Islet precursor cell (in vitro differentiated cells): ENCODE measurements around the gene CREB3.

ENCODE experiments used
- DNase-seq: peaks from one replicate; pipeline ENCODE4 v3.0.0-alpha.2; 2018

CREB3 gene

GRCh38 chr9:35728041-35728971, 4.2 kb upstream of the CREB3 start:
- peak; percentile 92 for DNase-seq

DNA sequence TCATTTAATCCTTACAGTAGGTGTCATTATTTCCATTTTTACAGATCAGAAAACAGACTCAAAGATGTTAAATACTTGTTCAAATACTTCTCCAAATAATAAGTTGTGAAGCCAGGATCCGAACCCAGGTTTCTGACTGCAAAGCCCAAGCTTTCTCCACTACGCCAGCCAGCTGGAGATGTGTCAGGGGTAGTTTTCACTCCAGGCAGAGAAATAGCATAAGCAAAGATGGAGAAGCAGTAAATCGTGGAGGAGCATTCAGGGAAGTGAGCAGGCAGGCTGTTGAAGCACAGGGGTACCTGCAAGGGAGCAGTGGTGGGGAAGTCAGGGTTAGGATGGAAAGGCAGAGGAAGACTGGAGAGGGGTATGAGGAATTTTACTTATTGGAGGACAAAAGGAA, 3.4 kb upstream of the CREB3 start:
- no peak for DNase-seq

DNA sequence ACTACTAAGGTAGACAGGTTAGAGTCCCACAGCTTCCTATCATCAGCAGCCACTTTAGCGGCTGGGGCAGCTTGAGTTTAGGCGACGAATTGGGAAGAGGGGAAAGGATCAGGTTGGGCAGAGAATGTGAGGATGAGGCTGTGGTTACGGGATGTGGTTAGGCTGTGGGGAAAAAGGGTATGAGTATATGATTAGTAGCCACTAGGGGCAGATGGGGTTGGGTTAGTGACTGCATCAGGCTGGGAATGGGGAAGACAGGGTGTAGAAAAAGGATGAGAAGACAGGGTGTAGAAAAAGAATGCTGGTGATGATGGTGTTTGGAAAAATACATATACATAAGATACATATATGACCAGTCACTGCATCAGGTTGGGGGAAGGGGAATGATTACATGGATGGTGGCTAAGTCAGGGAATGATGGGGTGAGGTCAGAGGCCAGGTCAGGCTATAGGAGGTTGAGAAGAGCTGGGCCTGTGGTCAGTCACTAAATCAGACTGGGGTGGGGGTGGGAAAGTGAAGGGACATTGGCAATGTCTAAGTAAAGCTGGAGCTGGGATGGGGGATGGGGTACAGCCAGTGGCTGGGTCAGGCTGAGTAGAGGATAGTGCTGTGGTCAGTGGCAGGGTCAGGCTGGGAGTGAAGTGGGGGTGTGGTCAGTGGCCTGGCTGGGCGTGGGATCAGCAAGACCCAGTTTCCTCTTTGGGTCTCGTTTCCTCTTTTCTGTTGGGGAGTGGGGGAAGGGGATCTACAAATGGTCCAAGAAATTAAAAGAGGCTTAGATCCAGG, 2.6 kb upstream of the CREB3 start:
- DNase-seq = peak; percentile 77

- DNase-seq = no peak
Measured at GRCh38 chr9:35730486-35730854, 2.0 kb upstream of the CREB3 start.

DNA sequence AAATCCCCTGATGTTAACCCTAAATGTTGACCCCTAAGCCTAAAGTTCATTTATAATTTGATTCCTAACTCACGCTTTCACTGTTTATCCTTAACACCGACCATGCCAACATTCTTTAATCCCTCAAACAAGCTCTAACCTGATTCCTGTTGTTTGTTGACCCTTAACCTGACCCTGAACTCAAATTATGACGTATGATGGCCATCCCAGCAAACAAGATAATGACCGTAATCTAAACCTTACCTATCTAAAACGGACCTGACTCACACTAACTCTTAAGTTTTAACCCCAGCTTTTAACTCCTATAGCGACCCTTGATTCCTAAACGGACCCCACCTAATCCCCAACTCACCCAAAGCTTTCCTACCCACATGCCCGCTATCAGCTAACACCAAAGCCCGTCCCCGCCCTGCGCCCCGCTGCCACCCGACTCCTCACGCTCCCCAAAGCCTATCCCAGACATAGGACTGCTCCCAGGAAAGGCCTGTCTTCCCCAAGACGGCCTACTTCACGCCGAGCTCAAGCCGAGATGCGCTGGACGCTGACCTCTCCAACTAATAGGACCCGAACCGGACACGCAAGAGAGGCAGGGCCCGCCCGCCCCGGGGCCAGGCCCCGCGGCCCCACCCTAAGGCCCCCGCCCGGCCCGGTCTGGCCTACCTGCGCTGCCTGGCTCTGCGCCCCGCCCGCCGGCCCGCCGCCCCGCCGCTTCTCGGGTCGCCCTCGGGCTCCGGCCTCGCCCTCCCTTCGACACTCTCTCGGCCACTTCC, 866 bp upstream of the CREB3 start:
- DNase-seq = no peak

GRCh38 chr9:35732800-35733541, 505 bp downstream of the CREB3 start:
- peak; percentile 91 for DNase-seq

GRCh38 chr9:35734096-35734495, 1.6 kb downstream of the CREB3 start:
- DNase-seq = no peak

DNA sequence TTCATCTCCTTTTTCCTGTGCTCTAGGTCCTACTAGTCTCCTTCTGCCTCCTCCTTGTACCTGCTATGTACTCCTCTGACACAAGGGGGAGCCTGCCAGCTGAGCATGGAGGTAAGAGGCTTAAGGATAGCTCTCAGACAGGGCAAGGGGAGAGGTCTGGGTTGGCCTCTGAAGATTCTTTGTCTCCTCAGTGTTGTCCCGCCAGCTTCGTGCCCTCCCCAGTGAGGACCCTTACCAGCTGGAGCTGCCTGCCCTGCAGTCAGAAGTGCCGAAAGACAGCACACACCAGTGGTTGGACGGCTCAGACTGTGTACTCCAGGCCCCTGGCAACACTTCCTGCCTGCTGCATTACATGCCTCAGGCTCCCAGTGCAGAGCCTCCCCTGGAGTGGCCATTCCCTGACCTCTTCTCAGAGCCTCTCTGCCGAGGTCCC, 3.8 kb downstream of the CREB3 start:
- DNase-seq = peak; percentile 93

DNA sequence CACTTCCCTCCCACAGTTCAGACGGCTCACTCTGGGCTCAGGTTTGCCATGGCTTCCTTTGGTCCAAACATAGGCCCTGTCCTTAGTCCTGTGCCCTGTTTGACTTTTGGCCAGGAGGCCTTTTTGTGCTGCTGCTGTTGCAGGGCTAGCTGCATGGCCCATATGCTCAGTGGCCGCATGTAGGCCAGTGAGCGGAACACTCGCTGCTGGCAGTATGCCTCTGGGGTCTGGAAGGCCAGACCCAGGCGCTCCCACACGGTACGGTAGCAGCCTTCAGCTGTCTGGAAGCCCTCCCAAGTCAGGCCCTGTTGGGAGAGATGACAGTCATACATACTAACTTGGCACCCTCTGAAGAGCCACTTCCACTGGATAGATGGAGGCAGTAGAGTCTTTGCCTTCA, 4.7 kb downstream of the CREB3 start:
- no peak for DNase-seq

DNA sequence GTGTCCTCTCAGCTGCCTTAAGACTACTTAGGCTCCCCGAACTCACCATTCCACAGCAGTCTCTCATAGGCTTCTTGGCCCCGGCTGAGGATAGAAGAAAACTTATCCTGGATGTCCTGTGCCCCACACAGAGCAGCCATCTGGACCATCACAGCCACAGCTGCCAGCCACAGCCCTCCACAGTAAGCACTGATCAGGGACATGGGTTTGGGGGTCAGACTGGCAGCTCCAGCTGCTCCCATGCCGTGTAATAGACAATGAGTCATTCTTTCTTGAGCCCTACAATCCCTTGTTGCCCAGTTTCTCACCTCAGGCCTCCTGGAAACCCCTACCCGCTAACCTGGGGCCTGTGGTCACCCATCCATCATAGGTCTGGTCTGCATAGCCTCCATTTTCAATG, 5.7 kb downstream of the CREB3 start:
- DNase-seq = no peak

- no peak for DNase-seq
Measured at GRCh38 chr9:35738924-35739323, 6.5 kb downstream of the CREB3 start.

DNA sequence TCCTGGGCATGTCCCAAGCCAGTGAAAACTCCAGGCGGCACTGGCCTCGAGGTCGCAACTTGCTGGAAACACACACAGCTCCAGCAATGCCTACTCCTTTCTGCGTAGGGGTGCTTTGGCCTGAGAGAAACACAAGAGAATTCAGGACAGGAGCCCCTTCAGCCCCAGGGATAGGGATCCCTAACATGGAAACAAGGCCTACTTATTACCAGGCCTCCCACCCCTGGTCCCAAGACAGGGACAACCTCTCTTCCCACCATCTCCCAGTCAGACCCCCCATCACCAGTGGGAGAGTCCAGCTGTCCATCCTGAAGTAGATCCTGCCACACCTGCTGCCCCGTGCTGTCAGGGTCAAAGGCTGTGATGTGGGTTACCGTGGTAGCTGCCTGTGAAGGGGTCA, 7.8 kb downstream of the CREB3 start:
- no peak for DNase-seq

- DNase-seq = peak; percentile 29
Measured at GRCh38 chr9:35741740-35742139, 9.3 kb downstream of the CREB3 start.

GRCh38 chr9:35743452-35743851, 11.0 kb downstream of the CREB3 start:
- DNase-seq = no peak

DNA sequence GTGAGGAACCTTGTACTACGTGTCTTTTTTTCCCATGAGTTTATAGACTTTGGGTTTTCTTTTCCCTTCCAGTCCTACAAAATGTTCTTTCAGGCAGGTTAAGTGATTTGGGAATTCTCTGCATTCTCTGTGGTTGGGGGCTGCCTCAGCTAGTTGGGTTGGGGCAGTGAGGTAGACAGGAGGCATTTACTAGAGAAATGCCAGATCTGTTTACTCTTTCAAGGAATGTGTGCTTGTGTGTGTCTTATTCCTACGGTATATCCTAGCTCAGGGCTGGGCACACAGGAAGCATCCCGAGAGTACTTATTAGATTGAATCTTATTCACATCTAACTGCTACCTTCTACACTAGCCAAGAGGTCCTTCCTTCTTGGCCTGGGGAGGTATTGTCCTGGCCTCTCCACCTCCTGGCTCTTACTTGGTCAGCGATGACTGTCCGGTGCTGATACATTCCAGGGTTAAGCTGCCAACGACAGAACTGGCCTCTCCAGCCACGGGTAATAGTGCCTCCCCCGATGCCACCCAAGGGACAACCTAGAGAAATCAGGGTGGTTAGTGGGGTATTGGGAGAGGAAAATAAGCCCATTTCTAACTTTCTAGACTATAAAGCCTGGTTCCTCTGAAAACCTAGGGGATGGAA, 11.5 kb downstream of the CREB3 start:
- DNase-seq = peak; percentile 77

DNA sequence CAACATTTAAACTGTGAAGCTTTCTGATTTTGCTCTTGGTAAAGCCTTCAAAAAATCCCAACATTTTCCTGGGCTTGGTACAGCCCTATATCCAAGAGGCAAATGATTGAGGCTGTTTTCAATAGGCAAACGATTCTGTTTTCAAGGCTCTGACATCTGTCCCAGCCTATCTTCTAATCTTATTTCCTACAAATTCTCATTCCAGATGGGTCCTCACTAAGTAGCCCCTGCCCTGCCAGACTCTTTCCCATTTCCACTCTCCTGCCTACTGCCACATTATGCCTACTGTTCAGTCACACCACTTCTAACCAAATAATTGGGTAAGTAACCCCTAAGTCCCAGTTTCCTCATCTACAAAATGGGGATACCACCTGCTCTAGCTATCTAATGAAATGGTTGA, 13.1 kb downstream of the CREB3 start:
- no peak for DNase-seq

DNA sequence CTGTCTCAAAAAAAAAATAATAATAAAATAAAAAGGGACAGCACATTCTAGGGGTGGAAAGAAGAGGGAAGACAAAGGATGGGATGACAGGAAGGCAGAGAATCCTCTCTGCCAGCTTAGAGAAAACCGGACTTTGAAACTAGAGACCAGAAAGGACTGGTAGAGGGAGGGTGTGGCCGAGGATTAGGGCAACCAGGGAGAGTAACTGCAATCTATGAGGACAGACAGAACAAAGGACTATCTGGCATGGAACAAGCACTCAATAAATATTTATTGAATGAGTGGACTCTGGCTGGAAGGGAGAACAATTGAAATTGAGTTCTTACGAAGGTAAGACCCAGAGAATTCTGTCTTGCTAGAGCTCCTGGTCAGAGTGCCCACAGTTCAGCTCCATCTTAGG, 14.1 kb downstream of the CREB3 start:
- DNase-seq = no peak

- DNase-seq = no peak
Measured at GRCh38 chr9:35748242-35748857, 15.9 kb downstream of the CREB3 start.

GRCh38 chr9:35748858-35749514, 16.5 kb downstream of the CREB3 start, which contains the start of the genes GBA2 and RGP1:
GBA2 (minus strand) TSS chr9:35749228; CDS start chr9:35748704, 524 bp downstream.
RGP1 (plus strand) TSS chr9:35749287; CDS start chr9:35749756, 469 bp downstream.
- peak; percentile 91 for DNase-seq

DNA sequence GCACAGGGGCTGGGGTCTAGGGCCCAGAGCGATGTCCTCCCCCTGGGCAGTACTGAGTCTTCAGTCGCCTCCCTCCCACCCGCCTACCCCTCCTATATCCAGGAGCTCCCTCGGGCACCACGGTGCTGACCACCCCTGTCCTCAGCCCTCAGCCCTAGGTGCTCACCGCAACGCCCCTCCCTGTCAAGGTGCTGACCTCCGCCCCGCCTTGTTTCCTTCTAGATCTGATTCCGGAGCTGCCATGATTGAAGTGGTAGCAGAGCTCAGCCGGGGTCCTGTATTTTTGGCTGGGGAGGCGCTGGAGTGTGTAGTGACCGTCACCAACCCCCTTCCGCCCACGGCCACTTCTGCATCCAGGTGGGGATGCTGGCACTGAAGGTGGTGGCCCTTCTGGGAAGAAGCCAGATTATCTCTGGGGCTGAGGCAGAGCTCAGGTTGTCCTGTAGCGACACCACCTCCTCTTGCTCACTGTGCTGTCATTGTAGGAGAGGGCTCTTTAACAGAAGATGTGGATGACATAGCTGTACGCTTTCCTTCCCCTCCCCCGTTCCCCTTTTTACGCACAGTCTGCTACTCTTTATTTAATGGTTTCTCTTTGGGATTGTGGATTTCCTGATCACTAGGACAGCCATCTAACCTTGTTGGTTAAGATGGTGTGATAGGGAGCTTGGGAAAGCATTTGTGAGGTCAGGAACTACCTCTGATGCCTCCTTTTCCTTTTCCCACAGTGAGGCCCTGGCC, 17.2 kb downstream of the CREB3 start:
- DNase-seq = peak; percentile 79
